ENCODE results near the gene HINT1. TPM values are rescaled to one million over a fixed set of nuclear protein-coding genes. Genes with fewer than 3 reads are reported as not detected.

Gene HINT1
- 160 and 174 TPM in 2 replicates for total RNA-seq

DNA sequence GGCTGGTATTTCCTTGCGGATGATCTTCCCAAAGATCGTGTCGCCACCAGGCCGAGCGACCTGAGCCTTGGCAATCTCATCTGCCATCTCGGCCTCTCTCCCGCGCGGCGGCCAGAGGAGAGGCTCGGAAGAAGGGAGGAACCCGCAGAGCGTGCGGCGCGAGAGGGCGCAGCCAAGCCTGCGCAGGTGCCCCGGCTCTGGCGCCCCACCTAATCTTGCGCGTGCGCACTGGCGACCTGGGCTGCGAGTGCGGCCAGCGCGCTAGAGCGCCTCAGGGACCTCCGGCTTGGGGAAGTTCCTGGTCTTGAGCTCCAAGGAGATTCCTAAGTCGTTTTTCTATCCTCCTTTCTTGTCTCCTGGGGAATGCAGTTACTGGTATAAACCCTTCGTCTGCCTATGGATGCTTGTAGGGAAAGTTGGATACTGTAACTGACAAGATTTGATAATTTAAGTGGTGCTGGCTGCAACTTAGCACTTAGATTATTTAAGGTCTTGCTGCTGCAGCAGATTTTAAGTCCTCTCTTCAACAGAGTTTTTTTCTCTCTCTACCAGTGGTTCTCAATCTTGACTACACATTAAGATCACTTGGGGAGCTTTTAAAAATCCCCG is at the start of gene HINT1:
HINT1 (minus strand) TSS at position 138 of the 609 bp plus-strand sequence; CDS start at position 87, 51 bp downstream.

DNA sequence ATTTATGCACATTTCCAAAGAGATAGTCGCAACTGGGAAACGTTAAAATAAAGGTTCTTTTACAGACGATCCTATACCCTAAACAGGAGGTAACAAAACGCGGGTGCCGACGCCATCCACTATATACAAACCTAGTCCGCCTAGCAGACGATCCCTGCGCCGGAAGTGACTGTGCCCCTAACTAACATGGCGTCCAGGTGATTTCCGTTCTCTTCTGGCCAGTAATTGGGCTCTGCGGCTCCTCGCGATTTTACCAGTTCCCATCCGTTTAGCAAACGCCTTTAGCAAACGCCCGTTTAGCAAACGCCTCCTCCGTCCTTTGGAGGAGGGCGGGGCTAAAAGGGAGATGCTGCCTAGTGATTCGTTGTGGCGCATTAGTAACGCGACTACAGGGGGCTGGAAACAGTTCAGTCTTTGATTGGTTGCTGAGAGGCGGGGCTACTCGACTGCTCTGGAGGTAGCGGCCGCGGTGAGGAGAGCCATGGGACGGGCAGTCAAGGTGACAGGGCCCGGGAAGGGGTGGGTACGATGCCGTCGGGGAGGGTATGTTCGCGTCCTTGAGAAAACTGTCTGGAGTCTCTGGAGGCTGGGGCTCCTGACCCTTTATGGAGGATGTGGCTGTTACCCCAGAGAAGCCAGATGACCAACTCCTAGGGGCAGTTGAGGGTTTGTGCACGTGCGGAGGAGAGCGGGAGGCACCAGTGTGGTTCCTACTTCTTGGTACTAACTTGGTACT is 5.7 kb upstream of the HINT1 start, which contains the start of gene LYRM7:
LYRM7 (plus strand) TSS at position 405 of the 736 bp plus-strand sequence; CDS start at position 482, 77 bp downstream.

Other genes starting within 250 kb of the HINT1 start
- gene LYRM7, start 5.7 kb upstream of the HINT1 start, total RNA-seq = 7.4 and 15.8 TPM in 2 replicates
- gene CDC42SE2, start 98.8 kb upstream of the HINT1 start, total RNA-seq = 23.2 and 28.0 TPM in 2 replicates

Data from uterine smooth muscle cell (primary cell).